H9 (cell line): ENCODE results near the gene SLC22A12. TPM values are rescaled to one million over a fixed set of nuclear protein-coding genes. Genes with fewer than 3 reads are reported as not detected.

Experiments
- DNase-seq: peaks from one replicate; pipeline ENCODE4 v3.0.0-alpha.2; 2017
- H2AFZ ChIP-seq: one replicate; pipeline ENCODE4 v1.6.1; 2013; ENCODE audit warnings: mild to moderate bottlenecking, low read length, control low read depth, moderate library complexity
- H2AK5ac ChIP-seq: 2 replicates; pipeline ENCODE4 v1.6.1; 2013; ENCODE audit warnings: low read length, control low read depth, mixed read lengths; ENCODE audit not compliant: insufficient read length
- H2BK120ac ChIP-seq: one replicate; pipeline ENCODE4 v1.6.1; 2013; ENCODE audit warnings: low read depth, mild to moderate bottlenecking, low read length, control low read depth, inconsistent platforms; ENCODE audit not compliant: poor library complexity, severe bottlenecking
- H2BK12ac ChIP-seq: 2 replicates; pipeline ENCODE4 v1.6.1; 2013; ENCODE audit warnings: low read length, control low read depth, mixed read lengths, low read depth; ENCODE audit not compliant: insufficient read length
- H2BK15ac ChIP-seq: 2 replicates; pipeline ENCODE4 v1.6.1; 2013; ENCODE audit warnings: low read depth, low read length, control low read depth
- H2BK20ac ChIP-seq: one replicate; pipeline ENCODE4 v1.6.1; 2013; ENCODE audit warnings: low read depth, mild to moderate bottlenecking, low read length, control low read depth, inconsistent platforms; ENCODE audit not compliant: poor library complexity, severe bottlenecking
- H2BK5ac ChIP-seq: 2 replicates; pipeline ENCODE4 v1.6.1; 2013; ENCODE audit warnings: low read length, control low read depth, mixed read lengths; ENCODE audit not compliant: insufficient read length
- H3K14ac ChIP-seq: 2 replicates; pipeline ENCODE4 v1.6.1; 2013; ENCODE audit warnings: low read length, control low read depth; ENCODE audit not compliant: insufficient read depth
- H3K18ac ChIP-seq: 2 replicates; pipeline ENCODE4 v1.6.1; 2013; ENCODE audit warnings: low read depth, mild to moderate bottlenecking, mixed read lengths, low read length, control low read depth; ENCODE audit not compliant: insufficient read length
- H3K23ac ChIP-seq: 2 replicates; pipeline ENCODE4 v1.6.1; 2013; ENCODE audit warnings: low read length, control low read depth, mixed read lengths, low read depth; ENCODE audit not compliant: insufficient read length
- H3K23me2 ChIP-seq: 2 replicates; pipeline ENCODE4 v1.6.1; 2013; ENCODE audit warnings: low read depth, mild to moderate bottlenecking, mixed read lengths, low read length, control low read depth; ENCODE audit not compliant: insufficient read length, poor library complexity, severe bottlenecking
- H3K27ac ChIP-seq: 2 replicates; pipeline ENCODE4 v1.5.1; 2013; ENCODE audit warnings: low read length, control low read depth, mixed read lengths, low read depth; ENCODE audit not compliant: insufficient read length
- H3K27me3 ChIP-seq: 2 replicates; pipeline ENCODE4 v1.6.1; 2013; ENCODE audit warnings: low read length, control low read depth, inconsistent platforms; ENCODE audit not compliant: insufficient read depth
- H3K4ac ChIP-seq: 2 replicates; pipeline ENCODE4 v1.6.1; 2013; ENCODE audit warnings: low read depth, mild to moderate bottlenecking, control low read depth, inconsistent platforms, low read length, moderate library complexity
- H3K4me1 ChIP-seq: 2 replicates; pipeline ENCODE4 v1.6.1; 2013; ENCODE audit warnings: low read length, control low read depth, inconsistent platforms; ENCODE audit not compliant: insufficient read depth
- H3K4me2 ChIP-seq: 2 replicates; pipeline ENCODE4 v1.6.1; 2013; ENCODE audit warnings: low read length, control low read depth, mixed read lengths; ENCODE audit not compliant: insufficient read length, insufficient read depth
- H3K56ac ChIP-seq: 2 replicates; pipeline ENCODE4 v1.6.1; 2013; ENCODE audit warnings: low read depth, mild to moderate bottlenecking, mixed read lengths, low read length, control low read depth; ENCODE audit not compliant: insufficient read length
- H3K79me1 ChIP-seq: 2 replicates; pipeline ENCODE4 v1.6.1; 2013; ENCODE audit warnings: low read depth, mild to moderate bottlenecking, moderate library complexity, low read length, control low read depth, inconsistent platforms; ENCODE audit not compliant: insufficient read depth, poor library complexity, severe bottlenecking
- H3K79me2 ChIP-seq: 2 replicates; pipeline ENCODE4 v1.6.1; 2013; ENCODE audit warnings: low read length, control low read depth, inconsistent platforms; ENCODE audit not compliant: insufficient read depth
- H3K9ac ChIP-seq: 2 replicates; pipeline ENCODE4 v1.6.1; 2013; ENCODE audit warnings: low read length, control low read depth, mixed read lengths; ENCODE audit not compliant: insufficient read length; ENCODE audit errors: extremely low read depth
- H3K9me3 ChIP-seq: one replicate; pipeline ENCODE4 v1.6.1; 2013; ENCODE audit warnings: low read depth, low read length, inconsistent platforms; ENCODE audit not compliant: control insufficient read depth
- H3T11ph ChIP-seq: one replicate; pipeline ENCODE4 v1.6.1; 2013; ENCODE audit warnings: mild to moderate bottlenecking, low read length, control low read depth, inconsistent platforms
- H4K20me1 ChIP-seq: one replicate; pipeline ENCODE4 v1.6.1; 2013; ENCODE audit not compliant: control insufficient read depth, insufficient read length, insufficient read depth
- H4K5ac ChIP-seq: 2 replicates; pipeline ENCODE4 v1.6.1; 2013; ENCODE audit warnings: low read depth, mild to moderate bottlenecking, mixed read lengths, low read length, control low read depth; ENCODE audit not compliant: insufficient read length
- H4K8ac ChIP-seq: replicated peaks from 2 replicates; pipeline ENCODE4 v1.6.1; 2013; ENCODE audit warnings: low read length, control low read depth, mixed read lengths, low read depth; ENCODE audit not compliant: insufficient read length
- H4K91ac ChIP-seq: 2 replicates; pipeline ENCODE4 v1.6.1; 2013; ENCODE audit warnings: low read depth, mild to moderate bottlenecking, moderate library complexity, mixed read lengths, low read length, control low read depth; ENCODE audit not compliant: insufficient read length
- H3K27ac Mint-ChIP-seq, 3 experiments: 2 replicates in 2 of 3; 3 replicates in 1 of 3; pipeline ENCODE4 v1.8.0; 2020 to 2021; ENCODE audit warnings: mixed read lengths in 3 of 3, mild to moderate bottlenecking in 1 of 3, moderate library complexity in 1 of 3
- H3K27me3 Mint-ChIP-seq: 2 replicates; pipeline ENCODE4 v1.8.0; 2021; ENCODE audit warnings: low read depth, mild to moderate bottlenecking, moderate library complexity, mixed read lengths
- H3K36me3 Mint-ChIP-seq, 3 experiments: 2 replicates in 2 of 3; 3 replicates in 1 of 3; pipeline ENCODE4 v1.8.0; 2020 to 2021; ENCODE audit warnings: low read depth in 3 of 3, mixed read lengths in 3 of 3; ENCODE audit not compliant: insufficient read depth in 1 of 3
- H3K4me1 Mint-ChIP-seq, 2 experiments: 2 replicates each; pipeline ENCODE4 v1.8.0; 2020; ENCODE audit warnings: mixed read lengths in 2 of 2
- H3K4me3 Mint-ChIP-seq, 2 experiments: 2 replicates in 1 of 2; 3 replicates in 1 of 2; pipeline ENCODE4 v1.8.0; 2020 to 2021; ENCODE audit warnings: mild to moderate bottlenecking in 2 of 2, mixed read lengths in 2 of 2, moderate library complexity in 1 of 2
- H3K9me3 Mint-ChIP-seq, 2 experiments: 2 replicates in 1 of 2; 3 replicates in 1 of 2; pipeline ENCODE4 v1.8.0; 2020; ENCODE audit warnings: mild to moderate bottlenecking in 2 of 2, mixed read lengths in 2 of 2, moderate library complexity in 1 of 2
- WGBS: extraction: QIAGEN DNeasy Blood & Tissue Kit; methylation state at CpG from one replicate; pipeline ENCODE4 v1.1.7; 2013; ENCODE audit warnings: missing lambda C conversion rate, low lambda C conversion rate, mixed read lengths; ENCODE audit not compliant: insufficient read length; ENCODE audit errors: extremely low coverage; 5-methylcytosine and 5-hydroxymethylcytosine counted together
- total RNA-seq: library from RNA; stranded (reverse); gene quantifications from 2 replicates; pipeline ENCODE4 v1.2.1, GENCODE V29; 2021
- TF ChIP-seq, protein P1 (sequence below): fragments of 200-600 bp; sonication (generic); conservative IDR thresholded peaks from 3 replicates; pipeline ENCODE4 v1.8.0; 2021; ENCODE audit warnings: antibody characterized with exemption, mild to moderate bottlenecking

SLC22A12 gene
- total RNA-seq, 1 experiment from 2014 or later = not detected

GRCh38 chr11:64601605-64602465, 10.8 kb downstream of the SLC22A12 start:
- H3K4me1 Mint-ChIP-seq = peaks cover 5 to 12% of the 10 kb centered on the region in 2 experiments
- no peak overlapping the region for H2BK120ac ChIP-seq
- no peaks in the 10 kb centered on the region for H4K20me1 ChIP-seq
- no peak overlapping the region for H4K91ac ChIP-seq
- H3K23ac ChIP-seq = no peak overlapping the region
- no peaks in the 10 kb centered on the region for H3K36me3 Mint-ChIP-seq
- H3K9ac ChIP-seq = no peak overlapping the region
- no peak overlapping the region for H3K4ac ChIP-seq
- H2AFZ ChIP-seq = no peak overlapping the region
- no peak overlapping the region for H3K18ac ChIP-seq
- H3K23me2 ChIP-seq = no peaks in the 10 kb centered on the region
- no peak overlapping the region for H3K4me3 Mint-ChIP-seq
- H2BK5ac ChIP-seq = no peak overlapping the region
- H4K8ac ChIP-seq = no peak overlapping the region
- H3K9me3 ChIP-seq = no peaks in the 10 kb centered on the region
- H3K79me1 ChIP-seq = no peaks in the 10 kb centered on the region
- H3K4me2 ChIP-seq = no peak overlapping the region
- peaks cover 0 to 4% of the 10 kb centered on the region in 2 experiments; a peak in 3 of 5 replicates for H3K9me3 Mint-ChIP-seq
- no peak overlapping the region for H4K5ac ChIP-seq
- DNase-seq = no peak
- TF ChIP-seq, protein P1, sequence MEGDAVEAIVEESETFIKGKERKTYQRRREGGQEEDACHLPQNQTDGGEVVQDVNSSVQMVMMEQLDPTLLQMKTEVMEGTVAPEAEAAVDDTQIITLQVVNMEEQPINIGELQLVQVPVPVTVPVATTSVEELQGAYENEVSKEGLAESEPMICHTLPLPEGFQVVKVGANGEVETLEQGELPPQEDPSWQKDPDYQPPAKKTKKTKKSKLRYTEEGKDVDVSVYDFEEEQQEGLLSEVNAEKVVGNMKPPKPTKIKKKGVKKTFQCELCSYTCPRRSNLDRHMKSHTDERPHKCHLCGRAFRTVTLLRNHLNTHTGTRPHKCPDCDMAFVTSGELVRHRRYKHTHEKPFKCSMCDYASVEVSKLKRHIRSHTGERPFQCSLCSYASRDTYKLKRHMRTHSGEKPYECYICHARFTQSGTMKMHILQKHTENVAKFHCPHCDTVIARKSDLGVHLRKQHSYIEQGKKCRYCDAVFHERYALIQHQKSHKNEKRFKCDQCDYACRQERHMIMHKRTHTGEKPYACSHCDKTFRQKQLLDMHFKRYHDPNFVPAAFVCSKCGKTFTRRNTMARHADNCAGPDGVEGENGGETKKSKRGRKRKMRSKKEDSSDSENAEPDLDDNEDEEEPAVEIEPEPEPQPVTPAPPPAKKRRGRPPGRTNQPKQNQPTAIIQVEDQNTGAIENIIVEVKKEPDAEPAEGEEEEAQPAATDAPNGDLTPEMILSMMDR = no peak
- no peak overlapping the region for H2BK20ac ChIP-seq
- H3K79me2 ChIP-seq = no peaks in the 10 kb centered on the region
- no peak overlapping the region for H3K56ac ChIP-seq
- no peak overlapping the region for H3K14ac ChIP-seq
- no peak overlapping the region for H2AK5ac ChIP-seq
- H2BK15ac ChIP-seq = no peak overlapping the region
- peaks cover 15% of the 10 kb centered on the region for H3K27me3 Mint-ChIP-seq
- H3K27ac ChIP-seq = no peak overlapping the region
- H3K27me3 ChIP-seq = no peaks in the 10 kb centered on the region
- H2BK12ac ChIP-seq = no peak overlapping the region
- H3K27ac Mint-ChIP-seq = no peak overlapping the region; a peak in 1 of 7 replicates
- WGBS = no CpG with 5 or more reads among the region's 12 CpGs
- no peak overlapping the region for H3T11ph ChIP-seq
- H3K4me1 ChIP-seq = no peaks in the 10 kb centered on the region
